ENCODE results near the gene KLHL30. TPM values are rescaled to one million over a fixed set of nuclear protein-coding genes. Genes with fewer than 3 reads are reported as not detected.

Gene KLHL30
- total RNA-seq, 4 donors from 2014 or later = 0.20 to 0.67 (median 0.38) TPM

- no peaks in the 10 kb centered on the region for H3K9me3 ChIP-seq
- 65 to 75% methylated on average over 10 to 15 of the region's 15 CpGs for WGBS, 2 donors
- H3K36me3 ChIP-seq = no peaks in the 10 kb centered on the region
- no peak overlapping the region for H3K4me3 ChIP-seq (replicated peaks in 1 of 3)
- TF ChIP-seq, protein P1, sequence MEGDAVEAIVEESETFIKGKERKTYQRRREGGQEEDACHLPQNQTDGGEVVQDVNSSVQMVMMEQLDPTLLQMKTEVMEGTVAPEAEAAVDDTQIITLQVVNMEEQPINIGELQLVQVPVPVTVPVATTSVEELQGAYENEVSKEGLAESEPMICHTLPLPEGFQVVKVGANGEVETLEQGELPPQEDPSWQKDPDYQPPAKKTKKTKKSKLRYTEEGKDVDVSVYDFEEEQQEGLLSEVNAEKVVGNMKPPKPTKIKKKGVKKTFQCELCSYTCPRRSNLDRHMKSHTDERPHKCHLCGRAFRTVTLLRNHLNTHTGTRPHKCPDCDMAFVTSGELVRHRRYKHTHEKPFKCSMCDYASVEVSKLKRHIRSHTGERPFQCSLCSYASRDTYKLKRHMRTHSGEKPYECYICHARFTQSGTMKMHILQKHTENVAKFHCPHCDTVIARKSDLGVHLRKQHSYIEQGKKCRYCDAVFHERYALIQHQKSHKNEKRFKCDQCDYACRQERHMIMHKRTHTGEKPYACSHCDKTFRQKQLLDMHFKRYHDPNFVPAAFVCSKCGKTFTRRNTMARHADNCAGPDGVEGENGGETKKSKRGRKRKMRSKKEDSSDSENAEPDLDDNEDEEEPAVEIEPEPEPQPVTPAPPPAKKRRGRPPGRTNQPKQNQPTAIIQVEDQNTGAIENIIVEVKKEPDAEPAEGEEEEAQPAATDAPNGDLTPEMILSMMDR (IDR thresholded peaks at IDR 0.05) = no peak
- TF ChIP-seq POLR2A (IDR thresholded peaks at IDR 0.05) = no peak
- H3K4me1 ChIP-seq = no peaks in the 10 kb centered on the region
- no peak for DNase-seq
- H3K27ac ChIP-seq = no peak overlapping the region
- intact Hi-C loops (cut with DNase I) = no loop called here
- no peaks in the 10 kb centered on the region for H3K27me3 ChIP-seq
These were observed 18.6 kb upstream of the KLHL30 start for GRCh38 chr2:238119756-238120462.

GRCh38 chr2:238120463-238121298 is 17.8 kb upstream of the KLHL30 start:
- no peaks in the 10 kb centered on the region for H3K36me3 ChIP-seq
- H3K4me3 ChIP-seq (replicated peaks in 1 of 3) = no peak overlapping the region
- no peaks in the 10 kb centered on the region for H3K27me3 ChIP-seq
- WGBS, 2 donors = 51 to 80% methylated on average over 1 to 14 of the region's 30 CpGs
- no peak for TF ChIP-seq POLR2A (IDR thresholded peaks at IDR 0.05)
- TF ChIP-seq, protein P1 (IDR thresholded peaks at IDR 0.05) = no peak
- H3K27ac ChIP-seq = no peak overlapping the region
- no peaks in the 10 kb centered on the region for H3K4me1 ChIP-seq
- no peak for DNase-seq
- no peaks in the 10 kb centered on the region for H3K9me3 ChIP-seq
- intact Hi-C loops (cut with DNase I) = no loop called here

GRCh38 chr2:238121511-238122286 is 16.8 kb upstream of the KLHL30 start:
- 82 to 86% methylated on average over 12 to 24 of the region's 27 CpGs for WGBS, 2 donors
- no peak for DNase-seq
- intact Hi-C loops (cut with DNase I) = no loop called here

DNA sequence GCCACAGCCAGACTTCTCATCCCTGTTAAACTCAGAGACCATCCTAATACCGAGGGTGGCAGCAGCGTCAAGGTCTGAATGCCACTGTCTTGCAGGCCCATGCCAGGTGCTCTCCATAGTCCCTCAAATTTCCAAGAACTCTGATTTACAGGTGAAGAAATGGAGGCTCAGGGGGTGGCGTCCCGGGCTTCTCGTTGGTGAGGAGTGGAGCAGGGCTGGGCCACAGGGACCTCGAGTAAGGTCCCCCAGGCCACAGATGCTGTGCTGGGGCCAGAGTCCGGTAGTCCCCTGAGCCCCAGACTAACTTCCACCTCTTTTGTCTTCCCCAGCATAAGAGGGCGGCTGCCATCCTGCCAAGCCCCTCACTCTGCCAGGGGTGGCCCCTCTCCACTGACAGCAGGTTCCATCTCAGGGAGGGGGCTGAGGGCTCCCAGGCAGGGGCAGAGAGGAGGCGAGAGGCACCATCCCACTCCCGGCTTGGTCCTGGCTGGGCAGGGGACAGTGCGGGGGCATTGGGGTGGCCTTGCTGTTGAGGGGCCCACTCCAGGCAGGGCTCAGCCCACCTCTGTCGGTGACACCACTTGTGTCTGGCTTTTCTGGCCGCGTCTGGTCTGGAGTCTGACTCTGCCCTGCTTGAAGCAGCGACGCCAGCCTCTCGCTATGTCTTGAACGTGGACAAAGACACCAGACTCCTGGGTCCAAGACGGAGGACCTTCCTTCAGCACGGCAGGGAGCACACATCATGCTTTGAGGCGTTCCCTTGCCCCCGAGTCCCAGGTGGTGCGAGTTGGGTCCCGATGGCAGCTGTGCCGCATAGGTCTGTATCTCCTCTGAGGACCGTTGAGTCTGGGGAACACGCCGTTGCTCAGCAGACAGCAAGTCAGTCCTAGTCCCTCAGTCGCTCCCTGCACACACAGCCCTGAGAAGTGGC is 15.9 kb upstream of the KLHL30 start:
- Histone ChIP-seq H3K9me3 (no peaks in the 10 kb centered on the region), H3K4me1 (peaks cover 0 to 5% of the 10 kb centered on the region in 2 donors), H3K36me3 (no peaks in the 10 kb centered on the region), H3K27me3 (no peaks in the 10 kb centered on the region), H3K27ac (no peak overlapping the region), H3K4me3 (replicated peaks in 1 of 3) (no peak overlapping the region)
- intact Hi-C loops (cut with DNase I) = no loop called here
- WGBS, 2 donors = 88 to 92% methylated on average over 17 to 28 of the region's 29 CpGs
- no peak for DNase-seq
- TF ChIP-seq POLR2A (IDR thresholded peaks at IDR 0.05) = no peak
- TF ChIP-seq, protein P1 (IDR thresholded peaks at IDR 0.05) = no peak

More at GRCh38 chr2:238121511-238122286, 16.8 kb upstream of the KLHL30 start:
- Histone ChIP-seq H3K4me1 (no peaks in the 10 kb centered on the region), H3K27me3 (no peaks in the 10 kb centered on the region), H3K4me3 (replicated peaks in 1 of 3) (no peak overlapping the region), H3K27ac (no peak overlapping the region), H3K36me3 (no peaks in the 10 kb centered on the region), H3K9me3 (no peaks in the 10 kb centered on the region)
- no peak for TF ChIP-seq POLR2A (IDR thresholded peaks at IDR 0.05)
- TF ChIP-seq, protein P1 (IDR thresholded peaks at IDR 0.05) = no peak
